ENCODE results near the gene RAPGEF1.

RAPGEF1 gene

GRCh38 chr9:131593091-131593820 is 146.6 kb downstream of the RAPGEF1 start:
- Histone ChIP-seq H3K4me1 (ENCODE audit: control insufficient read depth in 1 of 2, insufficient read depth in 2 of 2, low read length in 2 of 2) (no peaks in the 10 kb centered on the region), H3K9me3 (ENCODE audit: control insufficient read depth in 1 of 2, low read length in 2 of 2) (no peaks in the 10 kb centered on the region), H3K4me3 (ENCODE audit: low read depth in 1 of 2, low read length in 2 of 2) (no peak overlapping the region), H3K27ac (ENCODE audit: low read length) (no peak overlapping the region), H3K27me3 (ENCODE audit: low read depth, low read length) (no peaks in the 10 kb centered on the region), H3K36me3 (ENCODE audit: control insufficient read depth in 1 of 2, insufficient read depth in 2 of 2, low read length in 2 of 2) (peaks cover 68 to 78% of the 10 kb centered on the region in 2 donors)

DNA sequence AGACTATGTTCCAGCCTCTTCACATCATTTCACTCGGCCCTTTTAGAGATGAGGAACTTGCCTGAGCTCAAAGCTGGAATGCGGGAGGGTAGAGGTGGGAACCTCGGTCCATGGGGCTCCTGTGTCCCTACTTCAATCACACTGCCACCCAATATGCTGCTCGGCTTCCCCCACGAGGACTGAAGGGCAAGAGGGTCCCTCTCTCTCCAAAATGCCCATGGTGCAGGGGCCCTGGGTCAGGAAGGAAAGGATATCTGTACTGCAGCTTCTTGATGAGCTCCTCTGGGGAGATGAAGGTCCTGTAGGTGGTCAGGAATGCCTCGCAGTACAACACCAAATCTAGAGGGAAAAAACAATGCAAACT is 148.0 kb downstream of the RAPGEF1 start:
- no peak overlapping the region for H3K27ac ChIP-seq (ENCODE audit: low read length)
- H3K36me3 ChIP-seq (ENCODE audit: control insufficient read depth in 1 of 2, insufficient read depth in 2 of 2, low read length in 2 of 2), result peaks cover 66 to 74% of the 10 kb centered on the region in 2 donors
- no peaks in the 10 kb centered on the region for H3K4me1 ChIP-seq (ENCODE audit: control insufficient read depth in 1 of 2, insufficient read depth in 2 of 2, low read length in 2 of 2)

DNA sequence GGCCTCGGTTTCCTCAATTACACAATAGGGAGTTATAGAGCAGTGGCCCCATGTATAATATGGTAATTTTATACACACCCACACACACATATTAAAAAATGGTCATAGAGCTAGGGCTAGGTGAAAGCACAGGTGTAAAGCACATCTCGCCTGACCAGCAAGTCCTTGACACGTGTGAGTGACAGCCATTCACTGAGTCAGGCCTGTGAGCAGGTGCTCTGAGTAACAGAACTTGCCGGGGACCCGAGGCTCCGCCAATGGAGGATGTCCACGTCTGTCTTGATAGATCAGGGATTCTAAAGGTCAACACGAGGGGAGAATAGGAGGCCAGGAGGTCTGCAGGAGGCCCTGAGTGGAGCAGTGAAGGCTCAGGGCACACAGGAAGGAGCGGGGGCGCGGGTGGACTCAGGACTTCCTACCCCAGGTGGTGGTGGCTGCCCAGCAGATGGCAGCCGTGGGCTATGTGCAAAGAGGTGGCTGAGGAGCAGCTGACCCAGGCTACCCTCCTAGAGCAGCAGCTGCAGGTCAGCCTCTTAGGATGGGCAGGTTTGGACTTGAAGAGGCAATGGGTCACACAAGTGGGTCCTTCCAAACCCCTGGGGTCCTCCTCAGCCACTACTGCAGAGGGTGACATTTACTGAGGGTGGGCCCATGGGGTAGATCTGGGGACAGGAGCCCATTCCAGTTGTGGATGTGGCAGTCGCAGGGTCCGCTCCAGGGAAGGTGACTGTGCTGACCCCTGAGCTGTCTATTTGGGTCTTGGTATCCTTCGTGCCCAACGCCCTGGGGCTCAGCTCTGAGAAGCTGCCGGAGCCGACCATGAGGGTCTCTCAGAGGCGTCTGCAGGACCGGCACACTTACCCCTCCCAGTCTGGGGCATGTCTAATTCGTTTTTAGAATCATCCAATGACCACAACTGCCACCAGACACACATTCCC is 148.7 kb downstream of the RAPGEF1 start:
- H3K9me3 ChIP-seq (ENCODE audit: control insufficient read depth in 1 of 2, low read length in 2 of 2), result no peaks in the 10 kb centered on the region
- no peaks in the 10 kb centered on the region for H3K4me1 ChIP-seq (ENCODE audit: control insufficient read depth in 1 of 2, insufficient read depth in 2 of 2, low read length in 2 of 2)
- H3K4me3 ChIP-seq (ENCODE audit: low read depth in 1 of 2, low read length in 2 of 2), result no peak overlapping the region
- H3K27ac ChIP-seq (ENCODE audit: low read length), result no peak overlapping the region
- H3K36me3 ChIP-seq (ENCODE audit: control insufficient read depth in 1 of 2, insufficient read depth in 2 of 2, low read length in 2 of 2), result peaks cover 59 to 68% of the 10 kb centered on the region in 2 donors
- no peaks in the 10 kb centered on the region for H3K27me3 ChIP-seq (ENCODE audit: low read depth, low read length)

More for the DNA sequence above, 148.0 kb downstream of the RAPGEF1 start:
- H3K4me3 ChIP-seq (ENCODE audit: low read depth in 1 of 2, low read length in 2 of 2), result no peak overlapping the region
- no peaks in the 10 kb centered on the region for H3K9me3 ChIP-seq (ENCODE audit: control insufficient read depth in 1 of 2, low read length in 2 of 2)
- no peaks in the 10 kb centered on the region for H3K27me3 ChIP-seq (ENCODE audit: low read depth, low read length)

DNA sequence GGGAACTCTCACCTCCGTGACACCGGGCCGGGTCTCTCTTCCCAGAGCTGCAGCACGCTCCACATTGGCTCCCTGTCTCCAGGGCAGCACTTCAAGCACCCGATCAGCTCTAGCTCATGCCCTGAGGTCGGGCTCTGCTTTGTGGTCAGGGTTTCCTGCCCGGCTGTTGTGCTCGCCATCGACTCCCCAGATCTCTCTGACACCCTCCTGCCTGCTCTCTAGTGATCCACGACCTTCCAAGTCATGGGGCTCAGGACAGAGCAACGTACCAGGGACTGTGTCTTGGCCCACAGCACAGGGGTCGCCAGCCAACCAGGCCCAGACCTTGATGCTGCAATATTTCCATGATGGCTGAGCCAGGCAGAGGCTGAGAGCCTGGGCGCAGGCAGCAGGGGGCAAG is 149.4 kb downstream of the RAPGEF1 start:
- Histone ChIP-seq H3K4me1 (ENCODE audit: control insufficient read depth in 1 of 2, insufficient read depth in 2 of 2, low read length in 2 of 2) (no peaks in the 10 kb centered on the region), H3K27ac (ENCODE audit: low read length) (no peak overlapping the region), H3K36me3 (ENCODE audit: control insufficient read depth in 1 of 2, insufficient read depth in 2 of 2, low read length in 2 of 2) (peaks cover 52 to 65% of the 10 kb centered on the region in 2 donors), H3K27me3 (ENCODE audit: low read depth, low read length) (no peaks in the 10 kb centered on the region), H3K9me3 (ENCODE audit: control insufficient read depth in 1 of 2, low read length in 2 of 2) (no peaks in the 10 kb centered on the region), H3K4me3 (ENCODE audit: low read depth in 1 of 2, low read length in 2 of 2) (no peak overlapping the region)

DNA sequence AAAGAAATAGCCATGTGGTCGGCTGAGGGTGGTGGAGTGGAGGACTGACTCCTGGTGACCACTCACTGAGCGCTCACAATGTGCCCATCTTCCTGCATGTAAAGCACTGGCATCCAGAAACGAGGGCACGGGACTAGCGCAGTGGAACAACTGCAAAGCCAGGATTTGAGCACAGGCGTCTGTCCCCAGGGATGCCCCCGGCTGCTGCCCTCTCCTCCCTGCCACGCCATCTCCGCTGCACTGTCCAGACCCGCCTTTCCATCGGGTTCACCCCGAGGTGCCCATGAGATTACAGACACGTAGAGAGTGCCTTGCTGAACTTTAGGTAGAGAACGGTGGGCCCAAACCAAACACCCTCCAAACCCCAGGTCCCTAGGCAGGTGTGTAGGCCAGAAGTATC is 149.9 kb downstream of the RAPGEF1 start:
- no peaks in the 10 kb centered on the region for H3K9me3 ChIP-seq (ENCODE audit: control insufficient read depth in 1 of 2, low read length in 2 of 2)
- no peaks in the 10 kb centered on the region for H3K27me3 ChIP-seq (ENCODE audit: low read depth, low read length)
- H3K4me3 ChIP-seq (ENCODE audit: low read depth in 1 of 2, low read length in 2 of 2), result no peak overlapping the region
- H3K4me1 ChIP-seq (ENCODE audit: control insufficient read depth in 1 of 2, insufficient read depth in 2 of 2, low read length in 2 of 2), result no peaks in the 10 kb centered on the region
- H3K36me3 ChIP-seq (ENCODE audit: control insufficient read depth in 1 of 2, insufficient read depth in 2 of 2, low read length in 2 of 2), result peaks cover 49 to 64% of the 10 kb centered on the region in 2 donors
- no peak overlapping the region for H3K27ac ChIP-seq (ENCODE audit: low read length)

GRCh38 chr9:131589124-131589711 is 150.7 kb downstream of the RAPGEF1 start:
- H3K4me1 ChIP-seq (ENCODE audit: control insufficient read depth in 1 of 2, insufficient read depth in 2 of 2, low read length in 2 of 2), result no peaks in the 10 kb centered on the region
- H3K27ac ChIP-seq (ENCODE audit: low read length), result no peak overlapping the region
- H3K36me3 ChIP-seq (ENCODE audit: control insufficient read depth in 1 of 2, insufficient read depth in 2 of 2, low read length in 2 of 2), result peaks cover 54 to 63% of the 10 kb centered on the region in 2 donors
- no peak overlapping the region for H3K4me3 ChIP-seq (ENCODE audit: low read depth in 1 of 2, low read length in 2 of 2)
- no peaks in the 10 kb centered on the region for H3K27me3 ChIP-seq (ENCODE audit: low read depth, low read length)
- H3K9me3 ChIP-seq (ENCODE audit: control insufficient read depth in 1 of 2, low read length in 2 of 2), result no peaks in the 10 kb centered on the region

GRCh38 chr9:131588396-131588795 is 151.5 kb downstream of the RAPGEF1 start:
- Histone ChIP-seq H3K9me3 (ENCODE audit: control insufficient read depth in 1 of 2, low read length in 2 of 2) (no peaks in the 10 kb centered on the region), H3K27ac (ENCODE audit: low read length) (no peak overlapping the region), H3K27me3 (ENCODE audit: low read depth, low read length) (no peaks in the 10 kb centered on the region), H3K36me3 (ENCODE audit: control insufficient read depth in 1 of 2, insufficient read depth in 2 of 2, low read length in 2 of 2) (peaks cover 58 to 70% of the 10 kb centered on the region in 2 donors), H3K4me3 (ENCODE audit: low read depth in 1 of 2, low read length in 2 of 2) (no peak overlapping the region), H3K4me1 (ENCODE audit: control insufficient read depth in 1 of 2, insufficient read depth in 2 of 2, low read length in 2 of 2) (no peaks in the 10 kb centered on the region)

GRCh38 chr9:131587906-131588305 is 152.0 kb downstream of the RAPGEF1 start:
- Histone ChIP-seq H3K27me3 (ENCODE audit: low read depth, low read length) (no peaks in the 10 kb centered on the region), H3K4me3 (ENCODE audit: low read depth in 1 of 2, low read length in 2 of 2) (no peak overlapping the region), H3K9me3 (ENCODE audit: control insufficient read depth in 1 of 2, low read length in 2 of 2) (no peaks in the 10 kb centered on the region), H3K36me3 (ENCODE audit: control insufficient read depth in 1 of 2, insufficient read depth in 2 of 2, low read length in 2 of 2) (peaks cover 60 to 75% of the 10 kb centered on the region in 2 donors), H3K27ac (ENCODE audit: low read length) (no peak overlapping the region), H3K4me1 (ENCODE audit: control insufficient read depth in 1 of 2, insufficient read depth in 2 of 2, low read length in 2 of 2) (no peaks in the 10 kb centered on the region)

DNA sequence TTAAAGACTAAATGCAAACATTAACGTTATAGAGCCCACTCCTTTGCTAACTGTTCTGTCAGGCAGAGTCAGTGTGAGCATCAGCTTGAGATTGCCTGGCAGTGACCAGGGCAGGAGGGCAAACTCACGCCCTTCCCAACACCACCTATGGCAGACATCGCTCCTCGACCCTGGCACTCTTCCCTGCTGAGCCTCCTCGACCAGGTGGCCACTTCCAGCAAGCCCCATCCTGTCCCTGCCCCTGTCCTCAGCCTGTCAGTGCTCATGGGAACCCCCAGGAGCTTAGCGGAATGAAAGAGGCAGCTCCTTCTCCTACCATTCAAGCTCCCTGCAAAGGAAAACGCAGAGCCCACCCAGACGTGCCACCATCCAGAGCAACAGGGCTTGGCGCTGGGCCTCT is 152.5 kb downstream of the RAPGEF1 start:
- Histone ChIP-seq H3K27me3 (ENCODE audit: low read depth, low read length) (no peaks in the 10 kb centered on the region), H3K4me3 (ENCODE audit: low read depth in 1 of 2, low read length in 2 of 2) (no peak overlapping the region), H3K27ac (ENCODE audit: low read length) (no peak overlapping the region), H3K9me3 (ENCODE audit: control insufficient read depth in 1 of 2, low read length in 2 of 2) (no peaks in the 10 kb centered on the region), H3K36me3 (ENCODE audit: control insufficient read depth in 1 of 2, insufficient read depth in 2 of 2, low read length in 2 of 2) (peaks cover 60 to 81% of the 10 kb centered on the region in 2 donors), H3K4me1 (ENCODE audit: control insufficient read depth in 1 of 2, insufficient read depth in 2 of 2, low read length in 2 of 2) (no peaks in the 10 kb centered on the region)

- Histone ChIP-seq H3K27me3 (ENCODE audit: low read depth, low read length) (no peaks in the 10 kb centered on the region), H3K4me1 (ENCODE audit: control insufficient read depth in 1 of 2, insufficient read depth in 2 of 2, low read length in 2 of 2) (no peaks in the 10 kb centered on the region), H3K9me3 (ENCODE audit: control insufficient read depth in 1 of 2, low read length in 2 of 2) (no peaks in the 10 kb centered on the region), H3K36me3 (ENCODE audit: control insufficient read depth in 1 of 2, insufficient read depth in 2 of 2, low read length in 2 of 2) (peaks cover 52 to 77% of the 10 kb centered on the region in 2 donors), H3K27ac (ENCODE audit: low read length) (no peak overlapping the region), H3K4me3 (ENCODE audit: low read depth in 1 of 2, low read length in 2 of 2) (no peak overlapping the region)
These were observed 154.5 kb downstream of the RAPGEF1 start for GRCh38 chr9:131585375-131585774.

GRCh38 chr9:131584858-131585257 is 155.0 kb downstream of the RAPGEF1 start:
- Histone ChIP-seq H3K36me3 (ENCODE audit: control insufficient read depth in 1 of 2, insufficient read depth in 2 of 2, low read length in 2 of 2) (peaks cover 52 to 77% of the 10 kb centered on the region in 2 donors), H3K9me3 (ENCODE audit: control insufficient read depth in 1 of 2, low read length in 2 of 2) (no peaks in the 10 kb centered on the region), H3K27ac (ENCODE audit: low read length) (no peak overlapping the region), H3K27me3 (ENCODE audit: low read depth, low read length) (no peaks in the 10 kb centered on the region), H3K4me3 (ENCODE audit: low read depth in 1 of 2, low read length in 2 of 2) (no peak overlapping the region), H3K4me1 (ENCODE audit: control insufficient read depth in 1 of 2, insufficient read depth in 2 of 2, low read length in 2 of 2) (no peaks in the 10 kb centered on the region)
